GM23338 (cell line): ENCODE data around the gene CRYL1. TPM values are rescaled to one million over a fixed set of nuclear protein-coding genes. Genes with fewer than 3 reads are reported as not detected.
A peak's percentile ranks its signal among the peaks of the same experiment; 100 is the strongest.

ENCODE experiments used
- ATAC-seq: fragments of 200-7000 bp; cut with Tn5 transposase; 3 replicates; pipeline ENCODE4 v1.9.1; 2020
- DNase-seq: peaks from one replicate; pipeline ENCODE4 v3.0.0-alpha.2; 2015; ENCODE audit warnings: low spot score
- H2AFZ ChIP-seq: fragments of 200-600 bp; sonication (generic); 2 replicates; pipeline ENCODE4 v1.8.0; 2016; ENCODE audit warnings: antibody characterized with exemption, mild to moderate bottlenecking, moderate library complexity
- H3F3A ChIP-seq: fragments of 200-600 bp; sonication (generic); replicated peaks from 2 replicates; pipeline ENCODE4 v1.8.0; 2017; ENCODE audit warnings: antibody characterized with exemption, mixed run types, low read depth
- H3K27ac ChIP-seq: fragments of 200-600 bp; sonication (generic); 2 replicates; pipeline ENCODE4 v1.6.1; 2016; ENCODE audit warnings: low read depth
- H3K27me3 ChIP-seq: fragments of 200-600 bp; sonication (generic); 2 replicates; pipeline ENCODE4 v1.8.0; 2016; ENCODE audit warnings: mild to moderate bottlenecking, mixed run types, moderate library complexity; ENCODE audit not compliant: insufficient read depth
- H3K36me3 ChIP-seq: fragments of 200-600 bp; sonication (generic); 2 replicates; pipeline ENCODE4 v1.8.0; 2016; ENCODE audit warnings: mild to moderate bottlenecking; ENCODE audit not compliant: insufficient read depth
- H3K4me1 ChIP-seq: fragments of 200-600 bp; sonication (generic); 2 replicates; pipeline ENCODE4 v1.8.0; 2016; ENCODE audit warnings: mild to moderate bottlenecking, moderate library complexity; ENCODE audit not compliant: insufficient read depth
- H3K4me2 ChIP-seq: fragments of 200-600 bp; sonication (generic); 2 replicates; pipeline ENCODE4 v1.7.1; 2017; ENCODE audit warnings: mixed run types
- H3K4me3 ChIP-seq: fragments of 200-600 bp; sonication (generic); 2 replicates; pipeline ENCODE4 v1.6.1; 2016; ENCODE audit warnings: mixed run types
- H3K79me2 ChIP-seq: fragments of 200-600 bp; sonication (generic); replicated peaks from 2 replicates; pipeline ENCODE4 v1.8.0; 2017; ENCODE audit warnings: mild to moderate bottlenecking; ENCODE audit not compliant: insufficient read depth
- H3K9me2 ChIP-seq: fragments of 200-600 bp; sonication (generic); 2 replicates; pipeline ENCODE4 v1.8.0; 2017; ENCODE audit not compliant: insufficient read depth
- H4K20me1 ChIP-seq: fragments of 200-600 bp; sonication (generic); replicated peaks from 2 replicates; pipeline ENCODE4 v1.8.0; 2017; ENCODE audit warnings: mild to moderate bottlenecking; ENCODE audit not compliant: insufficient read depth
- H3K27ac Mint-ChIP-seq: 2 replicates; pipeline ENCODE4 v1.8.0; 2020; ENCODE audit warnings: inconsistent platforms, mild to moderate bottlenecking, moderate library complexity, mixed read lengths
- H3K27me3 Mint-ChIP-seq: 3 replicates; pipeline ENCODE4 v1.8.0; 2022; ENCODE audit warnings: low read depth, mild to moderate bottlenecking, moderate library complexity, mixed read lengths, inconsistent platforms; ENCODE audit not compliant: insufficient read depth, poor library complexity
- H3K36me3 Mint-ChIP-seq: 3 replicates; pipeline ENCODE4 v1.8.0; 2021; ENCODE audit warnings: low read depth, mild to moderate bottlenecking, inconsistent platforms, moderate library complexity, mixed read lengths
- H3K4me1 Mint-ChIP-seq: 3 replicates; pipeline ENCODE4 v1.8.0; 2020; ENCODE audit warnings: mild to moderate bottlenecking, inconsistent platforms, mixed read lengths
- H3K4me3 Mint-ChIP-seq: 3 replicates; pipeline ENCODE4 v1.8.0; 2021; ENCODE audit warnings: moderate library complexity, mild to moderate bottlenecking, inconsistent platforms, mixed read lengths
- H3K9me3 Mint-ChIP-seq: 3 replicates; pipeline ENCODE4 v1.8.0; 2020; ENCODE audit warnings: moderate library complexity, mild to moderate bottlenecking, inconsistent platforms, mixed read lengths
- CREB1 ChIP-seq: fragments of 250-450 bp; sonication (Bioruptor Pico); IDR thresholded peaks from 2 replicates; pipeline ENCODE4 v1.5.0; 2020; ENCODE audit warnings: low read depth, mild to moderate bottlenecking, moderate library complexity
- CTCF ChIP-seq, 2 experiments: fragments of 200-600 bp in 1 of 2; sonication (generic) in 1 of 2; conservative IDR thresholded peaks; 2 replicates each; pipeline versions ENCODE4 v1.5.1 to v1.6.1; 2016 to 2017; ENCODE audit warnings: antibody characterized with exemption in 2 of 2, low read depth in 2 of 2, mild to moderate bottlenecking in 2 of 2, moderate library complexity in 1 of 2
- ETS1 ChIP-seq: IDR thresholded peaks from 2 replicates; pipeline ENCODE4 v1.6.1; 2016; ENCODE audit warnings: antibody characterized with exemption
- EZH2 ChIP-seq: fragments of 200-600 bp; sonication (generic); IDR thresholded peaks from one replicate; pipeline ENCODE4 v1.8.0; 2017; ENCODE audit warnings: antibody characterized with exemption, mild to moderate bottlenecking, low read depth; ENCODE audit not compliant: unreplicated experiment
- EZH2phosphoT487 ChIP-seq: fragments of 200-600 bp; sonication (generic); IDR thresholded peaks from one replicate; pipeline ENCODE4 v1.8.1; 2018; ENCODE audit warnings: antibody characterized with exemption; ENCODE audit not compliant: unreplicated experiment
- JUNB ChIP-seq: IDR thresholded peaks from one replicate; pipeline ENCODE4 v1.6.1; 2016; ENCODE audit warnings: antibody characterized with exemption; ENCODE audit not compliant: unreplicated experiment
- NANOG ChIP-seq: IDR thresholded peaks from 2 replicates; pipeline ENCODE4 v1.6.1; 2016; ENCODE audit warnings: antibody characterized with exemption, borderline replicate concordance
- POLR2AphosphoS5 ChIP-seq: IDR thresholded peaks from 2 replicates; pipeline ENCODE4 v1.6.1; 2016; ENCODE audit warnings: antibody characterized with exemption, low read depth
- REST ChIP-seq: IDR thresholded peaks from one replicate; pipeline ENCODE4 v1.6.1; 2018; ENCODE audit warnings: antibody characterized with exemption; ENCODE audit not compliant: unreplicated experiment
- STAT1 ChIP-seq: IDR thresholded peaks from one replicate; pipeline ENCODE4 v1.6.1; 2016; ENCODE audit warnings: antibody characterized with exemption; ENCODE audit not compliant: unreplicated experiment
- ZNF114 ChIP-seq: fragments of 250-450 bp; sonication (Bioruptor Pico); IDR thresholded peaks from 2 replicates; pipeline ENCODE4 v1.5.0; 2020; ENCODE audit warnings: mild to moderate bottlenecking, moderate library complexity
- ZNF331 ChIP-seq: fragments of 250-450 bp; sonication (Bioruptor Pico); IDR thresholded peaks from 2 replicates; pipeline ENCODE4 v1.5.0; 2020; ENCODE audit warnings: low read depth, mild to moderate bottlenecking, moderate library complexity
- ZNF462 ChIP-seq: fragments of 250-450 bp; sonication (Bioruptor Pico); IDR thresholded peaks from 2 replicates; pipeline ENCODE4 v1.5.0; 2020; ENCODE audit warnings: mild to moderate bottlenecking, moderate library complexity
- polyA plus RNA-seq: library from polyadenylated mRNA; unstranded; fragments of >200 nt; fragmentation: Nextera tagmentation; extraction: Ambion mirVana; gene quantifications from 2 replicates; pipeline ENCODE4 v1.2.1, GENCODE V29; 2016
- total RNA-seq: library from RNA; depleted of rRNA; stranded (reverse); fragments of >200 nt; shearing (Covaris generic); gene quantifications from 2 replicates; pipeline ENCODE4 v1.2.3, GENCODE V29; 2014

The CRYL1 gene
- total and polyA plus RNA-seq, 2 experiments from 2014 or later = 2.2 to 2.6 TPM

- no peaks in the 10 kb centered on the region for H3K27me3 ChIP-seq
- DNase-seq (no peak), ATAC-seq (peak; percentile 36; the same call in 2 of the 3 replicates)
- no peaks in the 10 kb centered on the region for H3K9me2 ChIP-seq
- H3K27ac ChIP-seq = no peak overlapping the region
- Mint-ChIP-seq H3K27ac (peak overlapping the region; percentile 70), H3K4me3 (0 out of 3 replicates have a peak overlapping the region, but pooled peaks have one; percentile 1), H3K36me3 (no peaks in the 10 kb centered on the region), H3K4me1 (peaks cover 16% of the 10 kb centered on the region), H3K27me3 (no peaks in the 10 kb centered on the region), H3K9me3 (no peaks in the 10 kb centered on the region)
- H3K79me2 ChIP-seq = no peaks in the 10 kb centered on the region
- no peaks in the 10 kb centered on the region for H3K36me3 ChIP-seq
- H3K4me2 ChIP-seq = peak overlapping the region; percentile 3; the same call in 1 of the 2 replicates
- no peak overlapping the region for H3K4me3 ChIP-seq
- H3K4me1 ChIP-seq = peaks cover 15% of the 10 kb centered on the region
- H4K20me1 ChIP-seq = no peaks in the 10 kb centered on the region
- no peaks in the 10 kb centered on the region for H3F3A ChIP-seq
- TF ChIP-seq POLR2AphosphoS5 = no peak
- no peak for TF ChIP-seq CREB1 (CRISPR knock-in tag)
- TF ChIP-seq STAT1 = no peak
- no peak for TF ChIP-seq ZNF114 (CRISPR knock-in tag)
- TF ChIP-seq EZH2phosphoT487 = no peak
- no peak for TF ChIP-seq ZNF462 (CRISPR knock-in tag)
- TF ChIP-seq ZNF331 (CRISPR knock-in tag) = no peak
- no peak for TF ChIP-seq EZH2
- TF ChIP-seq CTCF (conservative IDR thresholded peaks at IDR 0.05; ENCODE audit: low read depth in 2 of 2) = no peak
- TF ChIP-seq REST = no peak
- no peak for TF ChIP-seq ETS1
- no peak for TF ChIP-seq JUNB
- no peak for TF ChIP-seq NANOG
- H2AFZ ChIP-seq = no peak overlapping the region
These were observed 43.3 kb downstream of the CRYL1 start for GRCh38 chr13:20482275-20482761.
